ENCODE data around the gene MAN1C1.
A peak's percentile ranks its signal among the peaks of the same experiment; 100 is the strongest.
"Not testable (repeated sequence)": the region's sequence is repeated elsewhere in the genome, so short reads cannot be mapped to it uniquely, and the experiment has no call there.

MAN1C1 gene

DNA sequence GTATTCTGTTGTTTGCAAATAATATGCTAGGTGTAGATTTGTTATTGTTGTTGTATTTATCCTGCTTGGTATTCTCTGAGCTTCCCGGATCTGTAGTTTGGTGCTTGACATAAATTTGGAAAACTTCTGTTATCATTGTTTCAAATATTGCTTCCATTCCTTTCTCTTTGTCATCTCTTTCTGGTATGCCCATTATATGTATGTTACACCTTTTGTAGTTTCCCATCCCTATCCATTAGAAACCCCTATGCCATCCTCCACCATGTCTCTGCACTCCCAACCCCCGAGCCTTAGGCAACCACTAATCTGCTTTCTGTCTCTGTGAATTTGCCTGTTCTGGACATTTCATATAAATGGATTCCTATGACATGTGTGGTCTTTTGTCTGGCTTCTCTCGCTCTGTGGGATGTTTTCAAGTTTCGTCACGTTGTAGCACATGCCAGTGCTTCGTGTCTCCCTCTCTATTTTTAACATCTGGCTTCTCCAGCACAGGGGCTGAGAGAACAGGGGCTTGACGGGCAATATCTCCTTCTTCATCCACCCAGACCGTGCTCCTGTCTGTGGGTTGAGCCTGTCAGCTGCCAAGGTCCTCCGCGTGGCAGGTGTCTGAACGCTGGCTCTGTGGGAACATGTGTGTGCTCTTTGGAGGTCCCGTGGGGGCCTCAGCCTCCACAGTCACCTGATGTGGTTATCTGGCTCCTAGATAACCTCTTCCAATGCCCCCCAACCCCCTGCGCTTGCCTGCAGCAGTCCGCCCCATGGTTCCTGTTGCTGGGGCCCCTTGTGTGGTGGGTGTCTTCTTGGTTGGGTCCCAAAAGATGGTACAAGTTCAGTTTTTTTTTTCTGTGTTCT, 32.8 kb upstream of the MAN1C1 start:
- no peak for DNase-seq

DNA sequence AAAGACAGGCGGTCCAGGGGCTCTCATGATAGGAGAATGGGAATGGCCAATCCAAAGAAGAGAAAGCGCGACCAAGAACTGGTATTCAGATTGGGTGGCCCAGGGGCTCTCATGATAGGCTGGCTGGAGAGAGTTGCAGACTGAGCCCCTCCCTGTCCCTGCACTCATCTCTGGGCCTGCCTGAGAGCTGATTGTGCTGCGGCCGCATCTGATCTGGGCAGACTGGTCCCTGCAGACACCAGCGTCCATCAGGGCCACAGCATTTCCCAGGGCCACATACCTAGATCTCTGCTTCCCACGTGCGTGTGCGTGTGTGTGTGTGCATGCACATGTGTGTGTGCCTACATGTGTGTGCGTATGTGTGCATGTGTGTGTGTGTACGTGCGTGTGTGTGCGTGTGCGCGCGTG, 30.4 kb upstream of the MAN1C1 start:
- DNase-seq: no peak

DNA sequence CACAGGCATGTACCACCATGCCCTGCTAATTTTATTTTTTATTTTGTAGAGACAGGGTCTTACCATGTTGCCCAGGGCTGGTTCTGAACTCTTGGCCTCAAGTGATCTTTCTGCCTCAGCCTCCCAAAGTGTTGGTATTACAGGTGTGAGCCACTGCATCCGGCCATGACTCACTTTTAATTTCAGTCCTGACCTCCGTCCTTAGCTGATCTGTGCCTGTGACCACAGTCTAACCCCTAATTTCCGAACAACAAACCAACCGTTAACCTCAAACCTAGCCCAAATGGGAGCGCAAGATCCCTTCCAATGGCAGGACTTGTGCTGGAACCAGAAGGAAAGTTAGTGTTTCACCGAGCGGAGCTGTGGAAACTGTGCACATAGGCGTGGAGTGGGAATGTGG, 29.3 kb upstream of the MAN1C1 start:
- DNase-seq: no peak

DNA sequence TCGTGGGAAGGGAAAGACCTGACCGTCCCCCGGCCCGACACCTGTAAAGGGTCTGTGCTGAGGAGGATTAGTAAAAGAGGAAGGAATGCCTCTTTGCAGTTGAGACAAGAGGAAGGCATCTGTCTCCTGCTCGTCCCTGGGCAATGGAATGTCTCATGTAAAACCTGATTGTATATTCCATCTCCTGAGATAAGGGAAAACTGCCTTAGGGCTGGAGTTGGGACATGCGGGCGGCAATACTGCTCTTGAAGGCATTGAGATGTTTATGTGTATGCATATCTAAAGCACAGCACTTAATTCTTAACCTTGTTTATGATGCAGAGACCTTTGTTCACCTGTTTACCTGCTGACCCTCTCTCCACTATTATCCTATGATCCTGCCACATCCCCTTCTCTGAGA, 28.4 kb upstream of the MAN1C1 start:
- DNase-seq: not testable (repeated sequence)

DNA sequence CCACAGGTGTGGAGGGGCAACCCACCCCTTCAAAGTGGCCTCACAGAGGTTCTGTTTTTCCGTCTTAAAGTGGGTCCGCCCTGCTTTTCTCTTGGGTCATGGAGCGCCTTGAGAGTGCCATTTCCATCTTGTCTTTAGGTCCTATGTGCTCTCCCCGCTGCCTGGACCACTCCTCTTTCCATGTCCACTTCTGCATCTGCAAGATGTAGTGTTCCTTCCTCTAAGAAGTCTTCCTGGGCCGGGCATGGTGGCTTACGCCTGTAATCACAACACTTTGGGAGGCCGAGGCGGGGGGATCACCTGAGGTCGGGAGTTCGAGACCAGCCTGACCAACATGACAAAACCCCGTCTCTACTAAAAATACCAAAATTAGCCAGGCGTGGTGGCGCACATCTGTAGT, 27.8 kb upstream of the MAN1C1 start:
- DNase-seq: not testable (repeated sequence)

DNA sequence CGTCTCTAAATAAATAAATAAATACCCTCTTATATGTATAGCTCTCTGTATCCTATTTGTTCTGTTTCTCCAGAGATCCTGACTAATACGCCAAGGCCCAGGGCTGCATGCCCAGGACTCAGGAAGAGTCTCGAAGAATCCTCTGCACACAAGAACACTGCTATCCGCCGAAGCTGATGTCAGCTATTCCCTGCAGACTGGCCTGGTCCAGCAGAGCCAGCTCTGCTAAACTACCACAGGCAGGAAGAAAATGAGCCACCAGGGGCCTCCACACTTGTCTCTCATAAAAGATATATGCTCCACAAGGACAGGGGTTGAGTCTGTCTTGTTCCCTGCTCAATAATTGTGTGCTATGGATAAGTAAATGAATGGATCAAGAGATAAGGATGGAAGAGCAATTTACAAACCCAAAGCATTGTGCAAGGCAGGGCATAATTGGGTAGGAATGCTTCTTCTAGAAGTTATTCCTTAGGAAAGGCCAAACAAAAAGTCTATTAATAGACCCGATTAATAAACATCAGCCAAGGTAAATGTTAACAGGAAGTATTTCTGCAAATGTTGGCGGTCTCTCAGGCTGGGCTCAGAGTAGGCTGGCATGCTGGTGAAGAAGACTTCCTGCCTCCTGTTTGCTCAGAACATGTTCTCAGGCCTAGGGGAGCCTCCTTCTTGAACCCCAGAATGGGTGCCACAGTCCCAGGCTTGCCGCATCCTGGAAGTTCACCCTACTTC, 26.3 kb upstream of the MAN1C1 start:
- no peak for DNase-seq

DNA sequence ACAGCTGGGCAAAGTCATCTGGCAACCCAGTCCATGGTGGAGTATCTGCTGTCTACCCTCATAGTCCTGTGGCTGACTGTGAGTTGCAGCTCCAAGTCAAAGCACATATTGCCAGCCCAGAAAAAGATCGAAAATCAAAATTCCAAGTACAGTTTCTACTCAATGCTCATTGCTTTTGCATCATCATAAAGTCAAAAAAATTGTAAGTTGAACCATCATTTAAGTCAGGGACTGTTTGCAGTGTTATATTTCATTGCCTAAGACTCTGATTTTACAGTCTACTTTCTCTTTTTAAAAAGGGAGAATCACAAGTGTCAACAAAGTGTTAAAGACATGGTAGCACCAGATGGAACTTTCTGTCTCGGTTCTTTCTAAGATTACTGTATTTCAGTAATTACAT, 22.7 kb upstream of the MAN1C1 start:
- no peak for DNase-seq

DNA sequence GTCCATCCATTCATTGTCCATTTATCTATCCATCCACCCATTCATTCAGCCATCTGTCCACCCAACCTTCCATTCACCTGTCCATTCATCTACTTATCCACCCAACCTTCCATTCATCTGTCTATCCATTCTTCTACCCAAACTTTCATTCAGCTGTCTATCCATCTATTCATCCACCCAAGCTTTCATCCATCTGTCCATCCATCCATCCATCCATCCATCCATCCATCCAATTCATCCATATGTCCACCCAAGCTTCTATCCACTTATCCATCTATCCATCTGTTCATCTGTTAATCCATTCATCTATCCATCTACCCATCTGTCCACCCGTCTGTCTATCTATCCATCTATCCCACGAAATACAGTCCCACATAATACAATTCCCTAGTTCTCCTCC, 21.6 kb upstream of the MAN1C1 start:
- no peak for DNase-seq

DNA sequence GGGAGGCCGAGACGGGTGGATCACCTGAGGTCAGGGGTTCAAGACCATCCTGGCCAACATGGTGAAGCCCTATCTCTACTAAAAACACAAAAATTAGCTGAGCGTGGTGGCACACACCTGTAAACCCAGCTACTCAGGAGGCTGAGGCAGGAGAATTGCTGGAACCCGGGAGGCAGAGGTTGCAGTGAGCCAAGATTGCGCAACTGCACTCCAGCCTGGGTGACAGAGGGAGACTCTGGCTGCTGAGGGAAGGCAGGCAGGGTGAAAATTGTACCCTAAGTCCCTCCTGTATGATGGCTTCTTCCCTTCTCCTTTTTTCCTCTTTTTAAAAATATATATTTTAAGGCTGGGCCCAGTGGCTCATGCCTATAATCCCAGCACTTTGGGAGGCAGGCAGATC, 19.9 kb upstream of the MAN1C1 start:
- not testable (repeated sequence) for DNase-seq

DNA sequence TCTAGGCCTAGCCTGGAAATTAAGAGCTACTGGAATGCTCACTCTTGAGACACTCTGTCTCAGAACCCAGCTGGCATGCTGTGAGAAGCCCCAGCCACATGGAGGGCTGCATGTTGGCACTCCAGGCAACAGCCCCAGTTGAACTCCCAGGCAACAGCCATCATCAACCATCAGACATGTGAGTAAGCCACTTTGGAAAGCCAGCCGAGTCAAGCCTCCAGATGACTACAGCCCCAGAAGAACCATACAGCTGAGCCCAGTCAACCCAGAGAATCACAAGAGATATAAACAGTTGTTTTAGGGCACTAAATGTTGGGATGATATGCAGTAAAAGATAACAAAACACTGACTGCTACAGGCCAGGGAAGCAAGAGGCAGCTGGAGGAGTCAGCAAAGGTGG, 17.7 kb upstream of the MAN1C1 start:
- no peak for DNase-seq

DNA sequence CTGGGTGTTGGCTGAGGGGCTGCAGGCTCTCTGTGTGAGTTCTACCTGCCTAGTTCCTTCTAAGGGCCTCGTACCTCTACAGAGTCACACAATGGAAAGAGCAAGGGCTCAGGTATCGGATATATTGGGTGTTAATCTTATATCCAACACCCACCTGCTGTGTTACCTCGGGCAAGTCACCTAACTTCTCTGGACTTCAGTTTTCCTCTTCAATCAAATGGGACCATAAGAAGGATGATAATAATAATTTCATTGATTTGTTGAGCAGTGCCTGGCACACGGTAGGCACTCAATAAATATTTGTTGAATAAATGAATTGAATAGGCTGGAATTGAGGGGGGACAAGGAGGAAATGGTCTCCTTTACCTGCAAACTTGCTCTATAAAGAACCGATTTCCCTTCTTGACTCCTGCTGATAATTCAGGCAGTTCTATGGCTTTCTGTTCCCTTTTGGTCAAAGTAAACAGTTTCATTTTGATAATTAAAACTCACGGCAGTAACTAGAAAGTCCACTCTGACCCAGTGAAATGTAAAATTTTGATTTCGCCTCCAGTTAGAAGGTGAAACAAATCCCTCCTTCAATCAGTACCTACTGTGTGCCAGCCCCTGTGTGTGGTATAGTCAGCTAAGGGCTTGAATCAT, 16.5 kb upstream of the MAN1C1 start:
- DNase-seq: no peak

DNA sequence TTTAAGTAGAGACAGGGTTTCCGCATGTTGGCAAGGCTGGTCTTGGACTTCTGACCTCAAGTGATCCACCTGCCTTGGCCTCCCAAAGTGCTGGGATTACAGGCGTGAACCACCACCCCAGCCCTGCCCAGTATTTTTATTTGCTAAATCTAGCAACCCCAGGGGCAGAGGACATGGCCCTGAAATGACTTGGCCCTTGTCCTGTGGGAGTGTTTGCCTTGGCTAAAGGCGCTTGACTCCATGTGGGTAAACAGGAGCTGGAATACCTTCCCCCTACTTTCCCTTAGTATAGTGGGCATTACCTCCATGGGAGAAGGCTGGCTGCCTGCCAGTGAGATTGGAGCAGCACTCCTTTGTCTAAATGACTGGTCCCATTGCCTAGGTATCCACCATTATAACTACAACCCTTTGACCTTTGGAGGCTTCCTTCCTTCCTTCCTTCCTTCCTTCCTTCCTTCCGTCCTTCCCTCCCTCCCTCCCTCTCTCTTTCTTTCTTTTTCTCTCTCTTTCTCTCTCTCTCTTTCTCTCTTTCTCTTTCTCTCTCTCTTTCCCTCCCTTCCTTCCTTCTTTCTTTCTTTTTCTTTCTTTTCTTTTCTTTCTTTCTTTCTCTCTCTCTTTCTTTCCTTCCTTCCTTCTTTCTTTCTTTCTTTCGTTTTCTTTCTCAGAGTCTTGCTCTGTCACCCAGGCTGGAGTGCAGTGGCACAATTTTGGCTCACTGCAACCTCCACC, 15.5 kb upstream of the MAN1C1 start:
- not testable (repeated sequence) for DNase-seq

DNA sequence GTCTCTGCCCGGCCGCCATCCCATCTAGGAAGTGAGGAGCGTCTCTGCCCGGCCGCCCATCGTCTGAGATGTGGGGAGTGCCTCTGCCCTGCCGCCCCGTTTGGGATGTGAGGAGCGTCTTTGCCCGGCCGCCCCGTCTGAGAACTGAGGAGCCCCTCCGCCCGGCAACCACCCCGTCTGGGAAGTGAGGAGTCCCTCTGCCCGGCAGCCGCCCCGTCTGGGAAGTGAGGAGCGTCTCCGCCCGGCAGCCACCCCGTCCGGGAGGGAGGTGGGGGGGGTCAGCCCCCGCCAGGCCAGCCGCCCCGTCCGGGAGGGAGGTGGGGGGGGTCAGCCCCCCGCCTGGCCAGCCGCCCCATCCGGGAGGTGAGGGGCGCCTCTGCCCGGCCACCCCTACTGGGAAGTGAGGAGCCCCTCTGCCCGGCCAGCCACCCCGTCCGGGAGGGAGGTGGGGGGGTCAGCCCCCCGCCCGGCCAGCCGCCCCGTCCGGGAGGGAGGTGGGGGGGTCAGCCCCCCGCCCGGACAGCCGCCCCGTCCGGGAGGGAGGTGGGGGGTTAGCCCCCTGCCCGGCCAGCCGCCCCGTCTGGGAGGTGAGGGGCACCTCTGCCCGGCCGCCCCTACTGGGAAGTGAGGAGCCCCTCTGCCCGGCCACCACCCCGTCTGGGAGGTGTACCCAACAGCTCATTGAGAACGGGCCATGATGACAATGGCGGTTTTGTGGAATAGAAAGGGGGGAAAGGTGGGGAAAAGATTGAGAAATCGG, 12.6 kb upstream of the MAN1C1 start:
- not testable (repeated sequence) for DNase-seq

DNA sequence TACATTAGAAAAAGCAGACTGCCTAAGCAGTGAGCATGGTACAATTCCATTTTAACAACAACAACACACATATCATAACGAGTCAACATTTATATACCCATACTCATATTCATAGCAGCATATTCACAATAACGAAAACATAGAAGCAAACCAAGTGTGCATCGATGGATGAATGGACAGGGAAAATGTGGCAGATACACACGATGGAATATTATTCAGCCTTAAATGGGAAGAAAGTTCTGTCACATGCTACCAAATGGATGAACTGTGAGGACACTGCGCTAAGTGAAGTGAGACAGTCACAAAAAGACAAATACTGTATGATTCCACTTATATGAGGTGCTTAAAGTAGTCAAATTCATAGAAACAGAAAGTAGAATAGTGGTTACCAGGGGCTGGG, 9.5 kb upstream of the MAN1C1 start:
- no peak for DNase-seq

DNA sequence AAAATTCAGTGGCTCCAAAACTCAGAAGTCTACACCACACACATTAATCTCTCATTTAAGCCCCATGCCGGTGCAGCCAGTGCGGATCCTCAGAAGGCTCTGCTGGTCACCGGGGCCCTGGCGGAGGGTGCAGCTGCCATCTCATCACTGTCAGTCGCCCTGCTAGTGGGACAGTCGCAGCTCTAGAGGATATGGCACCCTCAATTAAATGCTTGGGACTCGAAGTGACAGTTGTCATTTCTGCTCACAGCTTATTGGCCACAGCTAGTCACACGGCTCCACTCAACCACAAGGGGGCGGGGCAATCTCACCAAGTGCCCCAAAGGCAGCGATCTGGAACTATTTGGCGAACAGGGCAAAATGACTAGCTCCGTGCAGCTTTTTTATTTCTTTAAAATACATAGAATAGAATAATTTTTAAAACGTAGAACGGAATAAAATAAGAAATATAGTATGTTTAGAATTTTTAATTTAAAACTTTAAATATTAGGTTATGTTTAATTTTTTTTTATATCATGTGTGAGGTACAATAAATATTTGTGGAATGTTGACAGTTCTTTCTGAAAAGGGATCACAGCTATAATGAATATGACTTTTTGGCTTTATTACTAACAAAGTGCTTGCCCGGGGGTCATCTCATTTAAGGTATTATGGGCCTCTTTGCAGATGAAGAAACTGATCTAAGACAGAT, 8.0 kb upstream of the MAN1C1 start:
- DNase-seq: peak; percentile 91

DNA sequence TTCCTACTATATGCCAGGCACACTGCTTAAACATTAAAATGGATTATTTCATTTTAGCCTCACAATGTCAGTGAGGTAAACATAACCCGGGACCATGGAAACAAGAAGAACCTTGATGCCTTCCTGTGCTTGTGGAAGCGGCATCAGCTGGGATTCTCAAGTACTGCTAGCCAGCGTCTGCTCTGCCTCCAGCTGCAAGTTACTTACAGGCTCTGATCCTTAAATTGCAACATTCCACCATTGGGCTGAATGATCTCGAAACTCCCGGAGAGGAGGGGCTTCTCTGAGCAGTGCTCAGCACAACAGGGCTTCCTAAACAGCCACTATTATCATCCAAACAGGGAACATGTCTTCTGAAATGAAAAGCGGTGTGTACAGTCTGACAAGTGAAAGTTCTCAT, 6.7 kb upstream of the MAN1C1 start:
- no peak for DNase-seq

DNA sequence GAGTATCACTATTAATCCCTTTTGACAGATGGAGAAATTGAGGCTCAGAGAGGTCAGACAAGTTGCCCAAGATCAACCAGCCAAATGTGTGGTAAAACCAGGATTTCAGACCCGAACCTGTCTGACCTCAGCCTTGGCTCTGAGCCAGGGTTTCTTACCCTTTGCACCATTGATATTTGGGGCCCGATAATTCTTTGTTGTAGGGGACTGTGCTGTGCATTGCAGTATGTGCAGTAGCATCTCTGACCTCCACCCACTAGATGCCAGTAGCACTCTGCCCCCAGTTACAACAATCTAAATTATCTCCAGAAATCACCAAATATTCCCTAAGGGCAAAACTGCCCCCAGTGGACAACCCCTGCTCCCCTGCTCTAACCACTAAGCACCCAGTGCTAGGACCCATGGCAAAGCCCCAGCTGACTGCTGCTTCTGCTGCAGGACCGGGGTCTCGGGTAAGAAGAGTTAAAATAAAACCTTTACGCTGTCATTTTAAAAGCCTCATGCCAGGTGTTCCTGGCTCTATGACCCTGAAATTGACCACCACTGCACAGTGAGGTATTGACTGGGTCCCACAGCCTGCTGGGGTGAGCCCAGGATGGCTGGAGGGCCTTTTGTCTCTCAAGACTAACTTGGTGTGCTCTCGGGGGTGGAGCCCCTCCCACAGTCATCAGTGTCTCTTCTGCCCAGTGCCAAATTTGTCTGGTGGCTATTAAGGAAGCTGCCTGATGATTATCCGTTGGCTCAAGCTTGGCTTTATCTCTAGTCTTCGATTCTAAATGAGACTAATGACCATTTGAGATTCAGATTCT, 5.6 kb upstream of the MAN1C1 start:
- DNase-seq: no peak

DNA sequence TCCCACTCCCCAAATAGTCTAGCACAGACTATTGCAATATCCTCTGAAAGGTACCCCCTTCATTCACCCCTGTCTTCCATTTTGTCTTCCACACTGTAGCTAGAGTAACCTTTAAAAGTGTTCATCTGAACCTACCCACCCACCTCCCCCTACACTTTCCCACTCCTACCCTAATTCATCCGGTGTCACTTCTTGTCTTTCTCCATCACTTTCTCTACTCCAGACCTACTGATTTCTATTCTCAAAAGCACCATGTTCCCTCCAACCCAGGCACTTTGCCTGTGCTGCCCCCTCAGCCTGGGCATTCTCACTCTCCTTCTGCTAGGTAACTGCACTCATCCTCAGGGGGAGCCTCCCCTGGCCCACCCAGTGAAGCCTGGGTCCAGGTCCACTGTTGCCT, 4.7 kb upstream of the MAN1C1 start:
- DNase-seq: no peak

DNA sequence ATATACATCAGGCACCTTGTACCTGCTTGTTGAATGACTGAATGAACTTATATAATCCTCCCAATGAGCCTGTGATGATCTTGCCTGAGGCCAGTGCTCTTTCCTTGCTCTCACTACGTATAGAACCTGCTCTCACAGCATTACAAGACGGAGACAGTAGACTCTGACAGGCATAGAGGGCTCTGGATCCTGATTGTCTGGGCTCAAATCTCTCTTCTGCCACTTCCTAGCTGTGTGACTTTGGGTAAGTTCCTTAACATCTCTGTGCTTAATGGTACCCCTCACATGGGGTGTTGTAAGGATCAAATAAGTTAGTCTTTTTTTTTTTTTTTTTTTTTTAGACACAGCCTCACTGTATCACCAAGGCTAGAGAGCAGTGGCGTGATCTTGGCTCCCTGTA, 4.2 kb upstream of the MAN1C1 start:
- no peak for DNase-seq

DNA sequence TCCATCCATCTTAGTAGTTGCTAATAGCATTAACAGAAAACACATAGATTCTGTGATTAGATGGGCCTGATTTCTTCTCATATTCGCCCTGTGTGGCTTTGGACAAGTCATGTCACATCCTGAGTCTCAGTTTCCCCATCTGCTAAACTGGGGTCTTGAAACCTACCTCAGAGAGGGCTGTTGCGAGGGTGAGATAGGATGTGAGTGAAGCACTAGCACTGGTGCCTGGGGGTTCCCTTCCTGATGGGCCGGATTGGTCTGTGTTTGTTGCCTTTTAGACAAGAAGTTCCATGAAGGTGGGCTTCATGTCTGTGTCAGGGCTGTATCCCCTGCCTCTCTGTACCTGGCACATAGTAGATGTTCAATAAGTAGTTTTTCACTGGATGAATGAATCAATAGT, 3.5 kb upstream of the MAN1C1 start:
- DNase-seq: no peak
